Endothelial cell of umbilical vein (primary cell): ENCODE data around the gene ABCG2.

Experiments used
- CTCF ChIP-seq, 2 donors: IDR thresholded peaks; 1 replicate in 1 of 2; 2 replicates in 1 of 2; pipeline ENCODE4 v1.5.1; 2011; ENCODE audit warnings: low read length in 2 of 2, mild to moderate bottlenecking in 2 of 2, moderate library complexity in 2 of 2, control low read depth in 1 of 2, inconsistent platforms in 1 of 2, low read depth in 1 of 2; ENCODE audit not compliant: insufficient read depth in 1 of 2; ENCODE audit errors: extremely low read depth in 1 of 2
- POLR2A ChIP-seq: IDR thresholded peaks from 2 replicates; pipeline ENCODE4 v1.6.1; 2012; ENCODE audit warnings: low read depth, mild to moderate bottlenecking, control low read depth, low read length

GRCh38 chr4:88110826-88111225 is 47.6 kb downstream of the ABCG2 start:
- TF ChIP-seq CTCF (IDR thresholded peaks at IDR 0.05; ENCODE audit: extremely low read depth in 1 of 2, insufficient read depth in 1 of 2, low read depth in 1 of 2, low read length in 2 of 2) (no peak), POLR2A (no peak)
